ENCODE measurements around the gene GPR157. TPM values are rescaled to one million over a fixed set of nuclear protein-coding genes. Genes with fewer than 3 reads are reported as not detected.
"Not testable (repeated sequence)": the region's sequence is repeated elsewhere in the genome, so short reads cannot be mapped to it uniquely, and the experiment has no call there.

The GPR157 gene
- total RNA-seq, 6 experiments from 2014 or later, result 5.6 to 12.5 (median 7.0) TPM

DNA sequence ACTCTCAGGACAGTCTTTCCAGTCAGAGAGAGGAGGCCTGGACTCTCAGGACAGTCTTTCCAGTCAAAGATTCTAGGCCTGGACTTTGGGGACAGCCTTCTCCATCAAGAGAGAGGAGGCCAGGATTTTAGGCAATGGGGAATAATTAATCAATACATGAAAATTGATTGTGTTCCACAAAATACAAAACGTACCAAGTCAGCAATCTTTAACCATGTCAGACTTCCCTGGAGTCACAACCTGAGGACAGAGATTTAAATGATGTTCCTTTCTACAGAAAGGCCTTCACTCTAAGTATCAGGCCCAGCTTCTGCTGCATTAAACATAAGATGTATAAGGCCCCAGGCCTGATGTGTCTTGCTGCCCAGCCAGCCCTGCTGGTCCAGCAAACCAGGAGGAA is 27.0 kb upstream of the GPR157 start:
- 40% methylated on average over 1 of the region's 1 CpG for WGBS (ENCODE audit: insufficient coverage, low coverage, low lambda C conversion rate, missing lambda C conversion rate)
- TF ChIP-seq CTCF (IDR thresholded peaks at IDR 0.05), result no peak
- intact Hi-C loops (cut with DNase I), result no loop called here

GRCh38 chr1:9155405-9155804 is 26.5 kb upstream of the GPR157 start:
- DNase-seq; H3K27me3 ChIP-seq; H3K27ac ChIP-seq; H3K4me1 ChIP-seq; ATAC-seq; H3K36me3 ChIP-seq; H3K4me3 ChIP-seq; intact Hi-C loops (cut with DNase I); H3K9me3 ChIP-seq: not testable (repeated sequence)

More for the DNA sequence above, 27.0 kb upstream of the GPR157 start:
- no peaks in the 10 kb centered on the region for H3K9me3 ChIP-seq
- no peaks in the 10 kb centered on the region for H3K27me3 ChIP-seq
- H3K36me3 ChIP-seq, result no peaks in the 10 kb centered on the region
- H3K4me1 ChIP-seq, result peaks cover 0 to 6% (median 0%) of the 10 kb centered on the region in 4 donors
- no peak for DNase-seq
- ATAC-seq, result no peak
- no peak overlapping the region for H3K4me3 ChIP-seq
- H3K27ac ChIP-seq, result no peak overlapping the region

DNA sequence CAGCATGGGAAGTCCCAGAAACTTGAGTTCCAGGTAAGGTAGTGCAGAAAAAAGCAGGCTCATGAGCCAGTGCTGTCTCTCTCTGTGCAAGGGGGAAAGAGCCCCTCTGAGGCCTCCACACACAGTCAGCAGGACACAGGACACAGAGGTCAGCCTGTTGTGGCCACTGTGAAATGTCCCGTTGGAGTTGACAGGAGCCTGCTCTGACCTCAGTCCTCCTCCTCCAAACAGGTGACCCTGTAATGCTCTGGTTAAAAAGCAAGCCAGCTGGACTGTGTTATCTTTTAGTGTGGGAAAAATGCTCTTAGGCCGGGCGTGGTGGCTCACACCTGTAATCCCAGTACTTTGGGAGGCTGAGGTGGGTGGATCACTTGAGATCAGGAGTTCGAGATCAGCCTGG is 24.2 kb upstream of the GPR157 start:
- TF ChIP-seq CTCF (IDR thresholded peaks at IDR 0.05) (no peak), POLR2A (IDR thresholded peaks at IDR 0.05) (no peak)
- Histone ChIP-seq H3K27ac (no peak overlapping the region), H3K4me1 (peaks cover 0 to 6% (median 0%) of the 10 kb centered on the region in 4 donors), H3K36me3 (no peaks in the 10 kb centered on the region), H3K4me3 (no peak overlapping the region), H3K27me3 (no peaks in the 10 kb centered on the region), H3K9me3 (no peaks in the 10 kb centered on the region)
- no peak for DNase-seq
- intact Hi-C loops (cut with DNase I), result no loop called here
- ATAC-seq, result peak in 3 of 4 donors; percentile 30 to 80 (median 63)
- WGBS (ENCODE audit: insufficient coverage, low coverage, low lambda C conversion rate, missing lambda C conversion rate), result 52% methylated on average over 4 of the region's 4 CpGs

DNA sequence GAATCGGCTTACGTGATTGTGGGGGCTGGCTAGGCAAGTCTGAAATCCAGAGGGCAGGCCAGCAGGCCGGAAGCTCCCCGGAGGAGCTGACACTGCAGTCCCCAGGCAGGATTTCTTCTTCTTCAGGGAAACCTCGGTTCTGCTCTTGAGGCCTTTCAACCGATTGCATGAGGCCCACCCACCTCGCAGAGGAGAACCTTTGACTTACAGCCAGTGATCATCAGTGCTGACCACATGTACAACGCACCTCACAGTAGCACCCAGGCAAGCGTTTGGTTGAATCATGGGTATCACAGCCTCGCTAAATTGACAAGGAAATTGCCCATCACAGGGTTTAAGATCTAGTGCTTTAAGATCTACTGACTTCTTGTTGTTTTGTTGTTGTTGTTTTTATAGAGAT is 23.6 kb upstream of the GPR157 start:
- H3K27ac ChIP-seq, result no peak overlapping the region
- H3K4me3 ChIP-seq, result no peak overlapping the region
- peak in 2 of 4 donors; percentile 14 to 20 for ATAC-seq
- peaks cover 0 to 6% (median 0%) of the 10 kb centered on the region in 4 donors for H3K4me1 ChIP-seq
- intact Hi-C loops (cut with DNase I), result no loop called here
- H3K36me3 ChIP-seq, result no peaks in the 10 kb centered on the region
- H3K9me3 ChIP-seq, result no peaks in the 10 kb centered on the region
- DNase-seq, result no peak
- TF ChIP-seq POLR2A (IDR thresholded peaks at IDR 0.05), result no peak
- no peak for TF ChIP-seq CTCF (IDR thresholded peaks at IDR 0.05)
- WGBS (ENCODE audit: insufficient coverage, low coverage, low lambda C conversion rate, missing lambda C conversion rate), result 76% methylated on average over 7 of the region's 10 CpGs
- no peaks in the 10 kb centered on the region for H3K27me3 ChIP-seq

GRCh38 chr1:9151328-9151860 is 22.5 kb upstream of the GPR157 start:
- intact Hi-C loops (cut with DNase I), result no loop called here
- TF ChIP-seq POLR2A (IDR thresholded peaks at IDR 0.05) (no peak), CTCF (IDR thresholded peaks at IDR 0.05) (no peak)
- peaks cover 0 to 6% (median 0%) of the 10 kb centered on the region in 4 donors for H3K4me1 ChIP-seq
- no peak for DNase-seq
- H3K4me3 ChIP-seq, result no peak overlapping the region
- ATAC-seq, result no peak
- no peaks in the 10 kb centered on the region for H3K9me3 ChIP-seq
- no peaks in the 10 kb centered on the region for H3K36me3 ChIP-seq
- no peak overlapping the region for H3K27ac ChIP-seq
- H3K27me3 ChIP-seq, result no peaks in the 10 kb centered on the region
- 83% methylated on average over 8 of the region's 16 CpGs for WGBS (ENCODE audit: insufficient coverage, low coverage, low lambda C conversion rate, missing lambda C conversion rate)

All from right lobe of liver (tissue), 6 donors.